Stimulated activated naive CD4-positive, alpha-beta T cell (primary cell): Measurements from ENCODE around the gene ATP7B.
"Not testable (repeated sequence)": the region's sequence is repeated elsewhere in the genome, so short reads cannot be mapped to it uniquely, and the experiment has no call there.

Source experiments
- DNase-seq, 6 experiments: peaks; one replicate each; lab custom pipeline; 2025; lab: John Stamatoyannopoulos, UW

Gene ATP7B

DNA sequence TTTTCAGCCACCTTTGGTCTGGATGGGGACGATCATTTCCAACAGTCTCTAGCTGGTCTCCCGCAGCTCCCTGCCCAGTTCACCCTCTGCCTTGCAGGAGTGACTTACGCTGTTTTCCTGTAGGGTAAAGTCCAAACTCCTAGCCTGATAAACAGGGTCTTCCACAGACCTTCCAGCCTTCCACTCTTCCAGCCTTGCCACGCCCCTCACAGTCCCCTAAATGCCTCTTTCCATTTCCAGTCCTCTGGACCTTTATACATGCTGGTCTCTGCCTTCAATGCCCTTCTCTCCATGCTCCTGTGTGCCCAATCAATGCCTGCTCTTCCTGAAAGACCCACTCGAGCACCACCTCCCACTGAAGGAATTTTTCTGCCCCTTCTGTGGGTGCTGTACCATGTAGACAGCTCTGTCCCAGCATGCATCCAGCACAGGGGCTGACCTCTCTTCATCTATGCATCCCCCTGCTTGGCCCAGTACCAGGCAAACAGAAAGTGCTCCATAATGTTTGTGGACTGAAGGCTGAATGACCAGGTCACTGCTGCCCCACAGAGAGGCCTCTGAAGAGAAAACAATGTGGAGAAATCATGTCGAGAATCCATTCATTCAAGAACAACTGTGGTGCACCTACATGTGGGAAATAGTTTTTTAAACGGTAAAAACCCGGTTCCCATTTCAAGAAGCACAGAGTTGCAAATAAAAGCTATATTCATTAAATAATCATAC is 4.6 kb downstream of the ATP7B start:
- DNase-seq: no peak

DNA sequence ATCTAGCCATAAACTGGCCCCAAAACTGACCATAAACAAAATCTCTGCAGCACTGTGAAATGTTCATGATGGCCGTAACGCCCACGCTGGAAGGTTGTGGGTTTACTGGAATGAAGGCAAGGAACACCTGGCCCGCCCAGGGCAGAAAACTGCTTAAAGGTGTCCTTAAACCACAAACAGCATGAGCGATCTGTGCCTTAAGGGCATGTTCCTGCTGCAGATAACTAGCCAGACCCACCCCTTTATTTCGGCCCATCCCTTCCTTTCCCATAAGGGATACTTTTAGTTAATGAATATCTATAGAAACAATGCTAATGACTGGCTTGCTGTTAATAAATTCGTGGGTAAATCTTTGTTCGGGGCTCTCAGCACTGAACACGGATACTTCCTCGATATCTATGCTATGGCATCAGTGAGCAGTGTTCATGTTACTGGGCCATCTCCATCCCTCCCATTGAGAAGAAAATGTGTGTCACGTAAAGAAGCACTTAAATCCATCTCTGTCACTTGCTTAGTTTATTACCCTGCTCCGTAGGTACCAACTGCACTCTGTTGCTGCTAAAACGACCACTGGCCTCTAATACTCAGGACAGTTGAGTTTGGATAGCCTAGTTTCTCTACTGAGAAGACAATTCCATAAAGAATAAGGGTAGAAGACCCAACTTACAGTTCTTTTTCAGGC is 5.3 kb downstream of the ATP7B start:
- DNase-seq: no peak

DNA sequence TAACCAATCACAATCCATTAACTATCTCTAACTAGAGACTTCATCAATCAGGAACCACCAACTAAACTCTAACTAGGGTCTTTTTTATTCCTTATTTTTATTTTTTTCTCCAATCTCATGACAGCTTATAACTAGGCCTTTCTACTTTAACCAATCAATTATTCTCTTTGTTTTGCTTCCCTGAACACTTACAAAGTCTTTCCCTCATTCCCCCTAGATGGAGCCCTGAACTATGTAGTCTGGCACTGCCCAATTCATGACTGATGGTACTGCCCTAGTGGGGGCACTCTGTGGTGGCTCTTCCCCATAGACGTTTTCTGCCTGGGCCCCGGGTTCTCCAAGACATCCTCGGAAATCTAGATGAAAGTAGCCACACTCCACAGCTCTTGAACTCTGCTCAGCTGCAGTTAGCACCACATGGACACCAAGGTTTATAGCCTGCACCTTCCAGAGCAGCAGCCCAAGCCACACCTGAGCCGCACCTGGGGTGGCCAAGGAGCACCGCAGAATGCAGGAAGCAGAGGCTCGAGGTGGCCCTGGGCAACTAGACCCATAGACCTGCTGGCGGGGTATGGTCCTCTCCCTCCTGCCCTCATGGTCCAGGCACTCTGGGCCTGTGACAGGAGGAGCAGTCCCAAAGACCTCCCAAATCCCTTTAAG is 6.6 kb downstream of the ATP7B start:
- no peak for DNase-seq

DNA sequence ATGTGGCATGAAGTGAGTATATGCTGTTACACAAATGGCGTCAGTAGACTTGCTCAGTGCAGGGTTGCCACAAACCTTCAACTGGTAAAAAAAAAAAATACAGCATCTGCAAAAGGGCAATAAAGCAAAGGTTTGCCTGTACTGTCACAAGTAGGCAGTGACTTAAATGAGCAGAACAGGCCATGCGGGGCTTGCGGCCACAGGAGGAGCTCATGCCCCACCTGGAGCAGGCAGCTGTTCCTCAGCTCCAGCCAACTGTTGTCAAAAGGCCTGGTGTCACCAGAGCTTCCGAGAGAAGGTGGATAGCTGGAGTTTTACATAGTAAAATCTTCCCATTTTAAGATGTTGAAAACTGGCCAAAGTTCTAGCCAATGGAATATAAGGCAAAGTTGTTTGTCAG is 7.7 kb downstream of the ATP7B start:
- no peak for DNase-seq

DNA sequence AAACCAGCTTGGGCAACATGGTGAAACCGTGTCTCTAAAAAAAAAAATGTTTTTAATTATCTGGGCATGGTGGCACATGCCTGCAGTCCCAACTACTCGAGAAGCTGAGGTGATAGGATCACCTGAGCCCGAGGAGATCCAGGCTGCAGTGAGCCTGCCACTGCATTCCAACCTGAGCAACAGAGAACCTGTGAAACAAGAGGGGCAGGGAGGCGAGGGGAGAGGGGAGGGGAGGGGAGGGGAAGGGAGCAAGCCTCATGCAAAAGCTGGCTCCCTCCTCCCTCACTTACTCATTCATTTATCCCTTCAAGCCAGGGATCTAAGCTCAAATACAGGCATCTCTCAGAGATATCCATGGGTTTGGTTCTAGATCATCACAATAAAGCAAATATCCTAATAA is 8.9 kb downstream of the ATP7B start:
- no peak for DNase-seq

DNA sequence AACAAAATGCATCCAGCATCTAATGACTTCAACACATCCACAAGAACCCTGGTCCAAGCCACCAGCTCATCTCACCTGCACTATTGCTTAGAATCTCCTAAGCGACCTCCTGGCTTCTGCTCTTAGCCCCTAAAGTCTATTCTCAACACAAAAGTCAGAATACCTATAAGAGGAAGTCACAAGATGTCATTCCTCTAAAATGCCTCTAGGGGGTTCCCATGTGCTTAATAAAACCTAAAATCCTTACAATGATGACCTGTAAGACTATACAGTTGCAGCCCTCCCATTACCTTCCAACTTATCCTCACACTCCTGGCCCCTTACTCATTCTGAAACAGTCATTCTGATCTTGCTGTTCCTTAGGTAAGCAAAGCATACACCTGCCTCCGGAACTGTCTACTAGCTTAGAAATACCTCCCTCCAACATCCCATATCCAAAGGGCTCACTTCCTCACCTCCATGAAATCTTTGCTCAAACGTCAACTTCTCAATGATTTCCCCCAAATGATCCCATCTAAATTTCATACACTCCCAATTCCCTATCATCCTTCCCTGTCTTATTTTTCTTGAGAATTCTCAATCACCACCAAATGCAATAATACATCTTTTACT is 10.0 kb downstream of the ATP7B start:
- peak in 4 of 6 experiments; percentile 1 to 35 (median 24) for DNase-seq

DNA sequence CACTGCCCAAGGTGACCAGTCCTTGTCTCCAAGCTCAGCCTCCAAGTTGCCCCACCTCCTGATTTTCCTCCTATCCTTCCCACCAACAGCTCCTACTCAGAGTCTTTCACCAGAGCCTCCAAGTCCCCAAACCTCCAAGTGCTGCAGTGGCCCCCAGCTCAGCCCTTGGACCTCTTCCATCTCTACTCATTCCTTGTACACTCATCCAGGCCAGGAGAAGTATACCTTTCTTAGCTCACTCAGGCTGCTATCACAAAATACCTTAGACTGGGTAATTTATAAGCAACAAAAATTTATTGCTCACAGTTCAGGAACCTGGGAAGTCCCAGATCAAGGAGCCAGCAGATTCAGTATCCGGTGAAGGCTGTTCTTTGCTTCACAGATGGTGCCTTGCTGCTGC is 11.3 kb downstream of the ATP7B start:
- no peak for DNase-seq

DNA sequence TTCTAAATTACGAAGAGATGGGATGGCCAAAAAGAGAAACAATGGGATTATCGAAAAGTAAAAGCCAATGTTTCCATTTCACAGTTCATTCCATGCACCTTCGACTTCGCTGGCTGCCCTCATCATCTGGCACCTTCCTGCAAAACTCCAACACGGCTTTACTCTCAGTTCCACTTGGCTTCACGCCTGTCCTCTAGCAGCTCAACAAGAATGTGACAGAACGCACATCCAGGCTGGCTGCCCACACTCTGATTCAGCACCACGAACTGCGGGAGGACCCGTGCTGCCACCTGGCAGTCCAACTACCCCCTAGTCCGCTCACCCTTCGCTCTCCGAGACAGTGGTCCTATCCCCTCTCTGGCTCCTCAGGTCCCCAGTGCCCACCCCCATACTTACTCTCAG is 11.7 kb downstream of the ATP7B start:
- DNase-seq: no peak

DNA sequence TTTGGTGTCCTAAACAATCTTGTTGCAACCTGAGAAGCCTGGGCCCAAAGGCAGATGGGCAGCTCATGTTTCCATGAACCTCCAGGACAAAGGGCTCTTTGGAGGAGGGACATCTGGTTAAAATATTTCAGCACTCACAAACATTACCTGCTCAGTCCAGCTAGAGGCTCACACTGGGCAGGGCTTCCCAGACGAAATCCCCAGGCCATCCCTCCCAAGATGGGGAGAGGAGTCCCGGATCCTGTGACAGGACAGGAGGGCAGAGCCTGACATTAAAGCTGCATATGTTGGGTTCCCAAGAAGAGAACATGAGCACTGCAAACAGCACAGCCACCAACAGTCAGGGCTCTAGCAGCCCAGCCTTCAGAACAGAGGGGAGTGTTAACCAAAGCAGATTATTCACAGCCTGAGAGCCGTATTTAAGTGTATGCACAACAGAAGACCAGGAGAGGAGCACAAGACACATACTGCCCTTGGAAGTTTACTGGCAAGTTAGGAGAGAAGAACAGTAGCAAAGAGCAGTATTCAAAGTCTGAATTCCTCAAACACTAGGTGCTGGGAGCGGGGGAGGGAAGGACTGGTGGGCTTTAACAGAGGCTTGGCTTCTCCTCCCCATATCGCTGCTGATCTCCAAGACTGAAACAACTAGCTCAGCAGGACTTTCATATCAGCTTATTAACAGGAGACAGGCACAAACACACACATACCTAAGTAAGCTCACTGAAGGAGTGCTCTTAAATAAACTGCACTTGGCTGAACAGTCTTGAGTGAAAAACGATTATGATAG is 12.3 kb downstream of the ATP7B start:
- no peak for DNase-seq

DNA sequence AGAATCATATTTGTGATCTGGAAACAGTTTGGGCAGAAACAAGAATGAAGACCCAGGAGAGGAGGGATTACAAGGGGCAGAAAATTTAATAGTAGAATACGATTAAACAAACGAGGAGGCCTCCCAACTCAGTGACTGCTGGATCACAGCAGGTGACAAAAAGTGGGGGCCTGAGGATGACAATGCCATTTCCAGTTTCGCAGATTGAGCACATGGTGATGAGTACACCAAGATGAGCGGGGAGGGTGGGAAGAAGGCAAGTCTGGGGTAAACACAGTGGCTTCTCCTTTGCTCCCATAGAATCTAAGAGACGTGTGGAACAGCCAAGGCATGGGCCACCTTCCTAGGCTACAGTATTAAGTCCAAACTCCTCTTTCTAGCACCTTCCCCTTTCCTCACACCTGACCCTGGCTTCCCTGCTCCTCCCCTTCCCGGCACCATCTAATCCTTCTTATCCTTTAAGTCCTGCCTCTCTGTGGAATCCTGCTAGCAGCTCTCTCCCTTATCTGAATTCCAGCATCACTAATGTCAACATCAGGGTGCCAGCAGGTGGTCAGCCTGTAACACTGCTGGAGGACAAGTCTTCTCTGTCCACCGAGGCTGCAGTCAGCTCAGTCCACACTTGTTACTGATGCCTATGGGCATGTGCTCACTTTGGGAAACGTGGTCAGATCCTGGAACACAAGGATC is 13.5 kb downstream of the ATP7B start:
- DNase-seq: no peak

DNA sequence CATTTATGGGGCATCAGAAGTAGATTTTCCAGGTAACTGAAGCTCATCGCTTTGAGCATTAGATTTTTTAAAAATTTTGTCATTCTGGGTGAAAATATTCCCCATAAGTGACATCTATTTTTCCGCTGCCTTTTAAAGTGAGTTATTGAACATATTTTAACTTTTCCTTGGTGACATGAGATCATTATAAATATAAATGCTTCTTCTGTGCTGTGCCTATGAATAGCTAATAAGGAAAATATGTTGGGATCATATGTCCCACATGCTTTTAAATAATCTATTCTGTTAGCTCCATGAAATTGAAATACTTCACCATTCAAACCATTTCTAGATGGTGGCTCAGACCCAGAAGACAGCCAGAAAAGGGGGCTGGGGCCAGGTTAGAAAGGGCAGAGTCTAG is 14.1 kb downstream of the ATP7B start:
- no peak for DNase-seq

DNA sequence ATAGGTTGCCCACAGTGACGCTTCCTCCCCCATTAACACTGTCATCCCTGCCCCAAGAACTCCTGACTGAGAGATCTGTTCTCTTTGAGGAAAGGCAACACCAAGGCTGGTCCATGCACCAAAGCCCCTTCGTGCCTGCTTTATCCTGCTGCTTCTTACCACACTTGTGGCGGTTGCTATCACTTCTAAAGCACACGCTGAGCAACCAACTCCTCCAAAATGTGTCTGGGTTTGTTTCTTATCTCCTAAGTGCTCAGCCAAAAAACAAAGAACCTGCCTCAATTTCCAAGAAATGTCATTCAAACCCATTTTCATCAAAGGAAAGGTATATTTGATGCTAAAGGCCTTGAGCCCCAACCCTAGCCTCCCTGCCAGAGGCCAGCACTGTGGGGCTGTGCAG is 14.6 kb downstream of the ATP7B start:
- no peak for DNase-seq

DNA sequence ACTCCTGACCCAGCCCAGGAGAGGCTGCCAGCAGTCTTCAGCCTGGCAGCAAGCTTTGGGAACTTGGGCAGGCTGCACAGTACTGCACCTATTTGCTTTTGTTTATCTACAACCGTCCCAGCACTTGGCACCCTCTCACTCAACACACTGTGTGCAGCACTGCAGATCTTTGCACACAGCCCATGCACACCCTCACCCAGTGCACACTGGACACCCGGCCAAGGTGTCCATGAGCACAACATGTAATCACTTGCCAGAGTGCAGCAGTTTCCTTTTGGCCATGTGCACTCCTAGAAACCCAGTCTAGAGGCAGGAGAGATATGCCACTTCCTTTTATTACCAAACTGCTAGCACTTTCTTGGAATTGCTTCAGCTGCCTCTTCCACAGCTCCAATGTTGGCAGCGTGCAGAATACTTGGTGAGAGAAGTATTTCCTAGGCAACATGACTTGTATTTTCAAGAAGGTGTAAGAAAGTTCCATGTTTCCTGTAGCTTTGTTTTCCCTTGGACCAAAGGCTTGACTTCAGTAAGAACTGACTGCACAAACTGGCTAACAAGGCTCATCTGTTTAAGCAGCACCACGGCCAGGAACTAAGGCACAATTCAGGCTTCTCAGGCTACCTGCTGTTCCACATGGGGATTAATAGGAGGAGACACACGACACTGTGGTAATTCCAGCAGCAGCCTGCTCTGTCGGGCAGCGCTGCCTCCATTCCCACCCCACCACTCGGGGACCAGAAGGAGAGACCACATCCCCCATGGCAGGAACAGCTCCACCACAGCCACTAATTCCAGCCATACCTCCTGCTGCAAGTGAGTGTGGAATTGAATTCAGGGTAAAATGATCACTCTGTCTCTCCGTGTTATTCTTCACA is 15.3 kb downstream of the ATP7B start:
- no peak for DNase-seq

DNA sequence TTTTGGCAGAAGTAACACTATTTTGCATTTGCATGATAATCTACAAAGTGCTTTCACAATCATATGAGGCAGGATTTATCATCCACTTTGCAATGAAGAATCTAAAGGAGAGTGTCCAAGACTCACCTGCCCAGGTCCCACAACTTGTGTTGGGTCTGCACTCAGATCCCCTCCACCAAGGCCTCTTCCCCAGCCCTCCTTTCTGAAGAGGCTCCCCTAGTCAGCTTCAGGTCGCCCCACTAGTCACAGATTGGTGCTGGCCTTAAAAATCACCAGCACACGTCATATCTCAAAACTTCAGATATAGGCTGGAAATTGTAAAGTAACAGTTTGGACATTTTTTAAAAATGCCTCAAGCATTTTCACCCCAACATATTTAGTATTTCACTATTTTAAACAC is 17.5 kb downstream of the ATP7B start:
- DNase-seq: no peak

DNA sequence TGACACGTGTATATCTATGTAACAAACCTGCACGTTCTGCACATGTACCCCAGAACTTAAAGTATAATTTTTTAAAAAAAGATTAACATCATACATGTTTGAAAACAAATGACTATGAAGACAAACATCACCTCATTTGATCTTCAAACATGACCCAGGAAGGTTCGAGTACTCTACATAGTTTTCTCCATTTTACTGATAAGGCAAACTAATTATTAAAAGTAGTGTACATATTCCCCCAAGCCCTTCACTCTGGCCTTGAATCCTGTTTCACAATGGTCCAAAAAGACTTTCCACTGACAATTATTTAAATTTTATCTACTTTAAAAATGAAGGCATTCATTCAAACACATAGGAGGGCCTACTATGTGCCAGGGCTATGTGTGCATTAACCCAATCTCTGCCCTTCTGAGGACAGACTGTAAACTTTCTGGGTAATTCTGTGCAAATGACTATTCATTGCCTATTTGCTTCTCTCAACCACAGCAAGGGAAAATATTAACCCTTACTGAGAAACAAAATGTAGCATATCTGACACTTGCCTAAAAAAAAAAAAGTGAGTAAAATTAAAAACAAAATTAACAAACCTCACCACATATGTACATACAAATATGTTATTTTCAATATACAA is 22.1 kb downstream of the ATP7B start:
- no peak for DNase-seq

DNA sequence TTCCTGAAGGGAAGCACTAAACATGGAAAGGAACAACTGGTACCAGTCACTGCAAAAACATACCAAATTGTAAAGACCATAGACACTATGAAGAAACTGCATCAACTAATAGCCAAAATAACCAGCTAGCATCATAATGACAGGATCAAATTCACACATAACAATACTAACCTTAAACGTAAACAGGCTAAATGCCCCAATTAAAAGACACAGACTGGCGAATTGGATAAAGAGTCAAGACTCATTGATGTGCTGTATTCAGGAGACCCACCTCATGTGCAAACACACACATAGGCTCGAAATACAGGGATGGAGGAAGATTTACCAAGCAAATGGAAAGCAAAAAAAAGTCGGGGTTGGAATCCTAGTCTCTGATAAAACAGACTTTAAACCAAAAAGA is 26.3 kb downstream of the ATP7B start:
- not testable (repeated sequence) for DNase-seq

DNA sequence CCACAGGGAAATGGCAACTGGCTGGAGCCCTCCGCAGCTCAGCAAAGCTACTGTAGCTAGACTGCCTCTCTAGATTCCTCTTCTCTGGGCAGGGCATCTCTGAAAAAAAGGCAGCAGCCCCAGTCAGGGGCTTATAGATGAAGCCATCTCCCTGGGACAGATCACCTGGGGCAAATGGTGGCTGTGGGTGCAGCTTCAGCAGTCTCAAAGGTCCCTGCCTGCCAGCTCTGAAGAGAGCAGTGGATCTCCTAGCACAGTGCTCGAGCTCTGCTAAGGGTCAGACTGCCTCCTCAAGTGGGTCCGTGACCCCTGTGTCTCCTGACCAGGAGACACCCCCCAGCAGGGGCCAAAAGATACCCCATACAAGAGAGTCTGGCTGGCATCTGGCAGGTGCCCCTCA is 28.0 kb downstream of the ATP7B start:
- not testable (repeated sequence) for DNase-seq

DNA sequence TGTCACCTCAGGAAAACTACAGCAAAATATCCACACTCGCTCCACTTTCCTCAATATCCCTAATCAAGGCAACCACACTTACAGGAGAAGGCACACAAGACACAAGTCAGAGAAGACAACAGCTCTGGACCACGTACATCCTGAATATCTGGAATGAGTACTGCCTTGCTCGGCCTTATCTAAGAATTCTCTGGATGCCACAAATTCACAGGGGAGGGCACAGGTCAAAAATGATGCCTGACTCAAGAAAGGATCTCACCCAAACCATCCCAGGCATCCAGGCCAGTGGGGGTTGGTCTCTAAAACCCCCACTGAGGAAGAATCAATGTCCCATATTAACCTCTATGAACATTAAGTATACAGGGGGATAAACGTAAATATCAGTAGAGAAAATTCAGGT is 29.9 kb downstream of the ATP7B start:
- no peak for DNase-seq

DNA sequence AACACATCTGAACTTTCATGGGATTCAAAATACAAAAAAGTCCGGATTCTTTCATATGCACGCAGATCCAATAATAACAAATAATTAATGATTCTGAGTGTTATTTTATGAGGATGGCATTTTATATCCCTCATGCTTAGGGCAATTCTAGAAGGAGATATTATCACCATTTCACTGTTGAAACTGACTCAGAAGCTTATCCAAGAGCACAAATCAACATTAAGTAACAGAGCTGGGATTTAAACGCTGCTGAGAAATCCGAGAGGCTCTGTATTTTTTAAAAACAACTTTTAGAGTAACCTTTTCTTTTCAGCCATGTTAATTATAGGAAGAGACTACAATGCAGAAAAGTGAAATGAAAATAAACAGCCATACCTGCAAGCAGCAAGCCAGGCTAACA is 30.3 kb downstream of the ATP7B start:
- no peak for DNase-seq
